SK-N-SH treated with all-trans-retinoic acid at 6 μM for 48 hours (cell line): Measurements from ENCODE around the gene QRFP.

Experiments
- ATAC-seq: fragments of 200-7000 bp; cut with Tn5 transposase; 3 replicates; pipeline ENCODE4 v1.9.1; 2020; ENCODE audit warnings: mild to moderate bottlenecking, moderate library complexity
- ARNTL ChIP-seq: fragments of 450-650 bp; formaldehyde crosslinking; IDR thresholded peaks from 2 replicates; pipeline ENCODE4 v1.5.0; 2020; ENCODE audit warnings: low read depth, mild to moderate bottlenecking, moderate library complexity, borderline replicate concordance
- CREB5 ChIP-seq: fragments of 250-450 bp; sonication (Bioruptor Pico); IDR thresholded peaks from 2 replicates; pipeline ENCODE4 v1.5.1; 2020; ENCODE audit warnings: low read depth, mild to moderate bottlenecking, moderate library complexity
- CSDC2 ChIP-seq: fragments of 250-450 bp; sonication (Bioruptor Pico); IDR thresholded peaks from 2 replicates; pipeline ENCODE4 v1.5.0; 2020; ENCODE audit warnings: mild to moderate bottlenecking, moderate library complexity
- ESRRG ChIP-seq: fragments of 250-450 bp; sonication (Bioruptor Pico); IDR thresholded peaks from 2 replicates; pipeline ENCODE4 v1.6.1; 2021; ENCODE audit warnings: mild to moderate bottlenecking
- GLIS3 ChIP-seq: fragments of 250-450 bp; sonication (Bioruptor Pico); IDR thresholded peaks from 2 replicates; pipeline ENCODE4 v1.5.0; 2020; ENCODE audit warnings: mild to moderate bottlenecking, moderate library complexity
- ISL1 ChIP-seq: fragments of 250-450 bp; sonication (Bioruptor Pico); IDR thresholded peaks from 2 replicates; pipeline ENCODE4 v2.1.2; 2022; ENCODE audit warnings: mild to moderate bottlenecking, moderate library complexity
- OSR1 ChIP-seq: fragments of 250-450 bp; sonication (Bioruptor Pico); IDR thresholded peaks from 2 replicates; pipeline ENCODE4 v1.8.0; 2022; ENCODE audit warnings: moderate library complexity, mild to moderate bottlenecking, inconsistent platforms
- POU6F1 ChIP-seq: fragments of 250-450 bp; sonication (Bioruptor Pico); IDR thresholded peaks from 2 replicates; pipeline ENCODE4 v1.8.0; 2021; ENCODE audit warnings: low read depth, mild to moderate bottlenecking, moderate library complexity, borderline replicate concordance
- TCF4 ChIP-seq: fragments of 250-450 bp; sonication (Bioruptor Pico); IDR thresholded peaks from 2 replicates; pipeline ENCODE4 v1.8.0; 2021; ENCODE audit warnings: mild to moderate bottlenecking, moderate library complexity, borderline replicate concordance
- TOX ChIP-seq: fragments of 250-450 bp; sonication (Bioruptor Pico); IDR thresholded peaks from 2 replicates; pipeline ENCODE4 v1.8.0; 2021; ENCODE audit warnings: mild to moderate bottlenecking, moderate library complexity, borderline replicate concordance
- ZNF8 ChIP-seq: fragments of 450-650 bp; formaldehyde crosslinking; IDR thresholded peaks from 2 replicates; pipeline ENCODE4 v1.5.0; 2020; ENCODE audit warnings: mild to moderate bottlenecking, moderate library complexity
- TF ChIP-seq, protein P1 (sequence below): fragments of 250-450 bp; sonication (Bioruptor Pico); IDR thresholded peaks from 2 replicates; pipeline ENCODE4 v1.5.1; 2021; ENCODE audit warnings: mild to moderate bottlenecking, moderate library complexity
- TF ChIP-seq, protein P2 (sequence below): fragments of 250-450 bp; sonication (Bioruptor Pico); IDR thresholded peaks from 2 replicates; pipeline ENCODE4 v1.5.0; 2020; ENCODE audit warnings: mild to moderate bottlenecking, moderate library complexity

Gene QRFP

DNA sequence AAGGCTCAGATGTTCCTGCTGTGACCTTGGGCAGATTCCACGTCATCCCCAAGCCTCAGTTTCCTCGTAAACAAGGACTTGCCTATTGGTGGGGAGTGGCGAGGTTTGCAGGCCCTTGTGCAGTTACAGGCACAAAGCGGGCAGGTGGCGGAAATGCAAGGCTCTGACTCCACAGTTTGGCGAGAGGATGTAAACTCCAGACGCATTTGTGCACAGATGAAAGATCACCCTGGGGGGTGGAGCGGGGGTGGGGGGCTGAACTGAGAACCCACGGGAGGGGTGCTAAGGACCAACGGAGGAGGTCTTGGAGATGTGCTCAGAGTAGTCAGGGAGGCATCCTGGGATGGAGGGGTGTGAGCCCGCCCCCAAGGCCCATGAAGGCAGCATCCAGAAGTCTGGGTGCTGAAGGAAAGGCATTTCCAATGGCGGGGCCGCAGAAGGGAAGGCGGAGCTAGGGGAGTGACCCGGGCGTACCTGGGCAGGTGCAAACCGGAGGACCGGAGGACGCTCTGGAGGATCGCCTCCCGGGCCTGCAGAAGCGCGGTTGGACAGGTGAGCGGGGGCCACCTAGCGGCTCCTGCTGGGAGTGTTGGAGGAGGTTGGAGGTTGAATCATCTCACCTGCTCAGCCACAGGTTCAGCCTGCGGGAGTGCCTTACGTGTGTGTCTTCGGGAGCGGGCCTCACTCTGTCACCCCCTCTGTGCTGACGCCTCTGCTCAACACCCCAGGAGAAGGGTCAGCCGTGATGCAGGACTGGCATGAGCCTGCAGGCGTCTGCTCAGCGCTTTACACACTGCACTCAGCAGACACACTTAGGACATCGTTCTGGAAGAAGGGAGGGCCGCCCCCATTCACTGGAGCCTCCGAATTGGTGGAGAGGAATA is 44.3 kb upstream of the QRFP start:
- TF ChIP-seq, protein P1, sequence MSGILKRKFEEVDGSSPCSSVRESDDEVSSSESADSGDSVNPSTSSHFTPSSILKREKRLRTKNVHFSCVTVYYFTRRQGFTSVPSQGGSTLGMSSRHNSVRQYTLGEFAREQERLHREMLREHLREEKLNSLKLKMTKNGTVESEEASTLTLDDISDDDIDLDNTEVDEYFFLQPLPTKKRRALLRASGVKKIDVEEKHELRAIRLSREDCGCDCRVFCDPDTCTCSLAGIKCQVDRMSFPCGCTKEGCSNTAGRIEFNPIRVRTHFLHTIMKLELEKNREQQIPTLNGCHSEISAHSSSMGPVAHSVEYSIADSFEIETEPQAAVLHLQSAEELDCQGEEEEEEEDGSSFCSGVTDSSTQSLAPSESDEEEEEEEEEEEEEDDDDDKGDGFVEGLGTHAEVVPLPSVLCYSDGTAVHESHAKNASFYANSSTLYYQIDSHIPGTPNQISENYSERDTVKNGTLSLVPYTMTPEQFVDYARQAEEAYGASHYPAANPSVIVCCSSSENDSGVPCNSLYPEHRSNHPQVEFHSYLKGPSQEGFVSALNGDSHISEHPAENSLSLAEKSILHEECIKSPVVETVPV (CRISPR knock-in tag) = no peak
- TF ChIP-seq, protein P2, sequence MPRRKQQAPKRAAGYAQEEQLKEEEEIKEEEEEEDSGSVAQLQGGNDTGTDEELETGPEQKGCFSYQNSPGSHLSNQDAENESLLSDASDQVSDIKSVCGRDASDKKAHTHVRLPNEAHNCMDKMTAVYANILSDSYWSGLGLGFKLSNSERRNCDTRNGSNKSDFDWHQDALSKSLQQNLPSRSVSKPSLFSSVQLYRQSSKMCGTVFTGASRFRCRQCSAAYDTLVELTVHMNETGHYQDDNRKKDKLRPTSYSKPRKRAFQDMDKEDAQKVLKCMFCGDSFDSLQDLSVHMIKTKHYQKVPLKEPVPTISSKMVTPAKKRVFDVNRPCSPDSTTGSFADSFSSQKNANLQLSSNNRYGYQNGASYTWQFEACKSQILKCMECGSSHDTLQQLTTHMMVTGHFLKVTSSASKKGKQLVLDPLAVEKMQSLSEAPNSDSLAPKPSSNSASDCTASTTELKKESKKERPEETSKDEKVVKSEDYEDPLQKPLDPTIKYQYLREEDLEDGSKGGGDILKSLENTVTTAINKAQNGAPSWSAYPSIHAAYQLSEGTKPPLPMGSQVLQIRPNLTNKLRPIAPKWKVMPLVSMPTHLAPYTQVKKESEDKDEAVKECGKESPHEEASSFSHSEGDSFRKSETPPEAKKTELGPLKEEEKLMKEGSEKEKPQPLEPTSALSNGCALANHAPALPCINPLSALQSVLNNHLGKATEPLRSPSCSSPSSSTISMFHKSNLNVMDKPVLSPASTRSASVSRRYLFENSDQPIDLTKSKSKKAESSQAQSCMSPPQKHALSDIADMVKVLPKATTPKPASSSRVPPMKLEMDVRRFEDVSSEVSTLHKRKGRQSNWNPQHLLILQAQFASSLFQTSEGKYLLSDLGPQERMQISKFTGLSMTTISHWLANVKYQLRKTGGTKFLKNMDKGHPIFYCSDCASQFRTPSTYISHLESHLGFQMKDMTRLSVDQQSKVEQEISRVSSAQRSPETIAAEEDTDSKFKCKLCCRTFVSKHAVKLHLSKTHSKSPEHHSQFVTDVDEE (CRISPR knock-in tag) = no peak
- TF ChIP-seq OSR1 (CRISPR knock-in tag) (no peak), TCF4 (CRISPR knock-in tag) (no peak)
- peak; percentile 81 for ATAC-seq

DNA sequence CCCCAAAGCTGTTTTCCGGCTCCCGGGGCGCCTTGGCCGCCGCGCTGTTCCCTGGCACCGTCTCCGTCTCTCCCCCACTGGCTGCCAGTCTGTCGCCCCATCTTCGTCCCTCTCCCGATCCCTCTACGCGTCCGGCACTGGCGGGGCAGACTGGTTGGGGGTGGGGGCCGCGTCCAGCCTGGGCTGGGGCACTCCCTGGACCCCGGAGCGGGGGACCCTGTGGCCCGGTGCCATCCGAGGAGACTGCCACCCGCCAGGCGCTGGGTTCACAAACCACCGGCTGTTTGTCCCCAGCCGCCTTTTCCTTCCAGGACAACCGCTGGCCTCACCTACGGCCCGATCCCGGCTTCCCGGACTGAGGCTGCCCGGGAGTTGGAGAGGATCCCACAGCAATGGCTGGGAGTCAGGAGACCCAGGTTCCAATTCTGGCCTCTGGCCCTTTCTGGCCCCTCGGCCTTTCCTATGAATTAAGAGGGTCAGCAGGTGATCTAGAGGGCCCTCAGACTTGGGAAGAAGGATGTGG is 43.5 kb upstream of the QRFP start:
- ATAC-seq = no peak
- TF ChIP-seq, protein P1 (CRISPR knock-in tag) = no peak
- TF ChIP-seq ZNF8 (CRISPR knock-in tag) = no peak
- TF ChIP-seq TCF4 (CRISPR knock-in tag) = no peak
- no peak for TF ChIP-seq CSDC2 (CRISPR knock-in tag)
- no peak for TF ChIP-seq ESRRG (CRISPR knock-in tag)

DNA sequence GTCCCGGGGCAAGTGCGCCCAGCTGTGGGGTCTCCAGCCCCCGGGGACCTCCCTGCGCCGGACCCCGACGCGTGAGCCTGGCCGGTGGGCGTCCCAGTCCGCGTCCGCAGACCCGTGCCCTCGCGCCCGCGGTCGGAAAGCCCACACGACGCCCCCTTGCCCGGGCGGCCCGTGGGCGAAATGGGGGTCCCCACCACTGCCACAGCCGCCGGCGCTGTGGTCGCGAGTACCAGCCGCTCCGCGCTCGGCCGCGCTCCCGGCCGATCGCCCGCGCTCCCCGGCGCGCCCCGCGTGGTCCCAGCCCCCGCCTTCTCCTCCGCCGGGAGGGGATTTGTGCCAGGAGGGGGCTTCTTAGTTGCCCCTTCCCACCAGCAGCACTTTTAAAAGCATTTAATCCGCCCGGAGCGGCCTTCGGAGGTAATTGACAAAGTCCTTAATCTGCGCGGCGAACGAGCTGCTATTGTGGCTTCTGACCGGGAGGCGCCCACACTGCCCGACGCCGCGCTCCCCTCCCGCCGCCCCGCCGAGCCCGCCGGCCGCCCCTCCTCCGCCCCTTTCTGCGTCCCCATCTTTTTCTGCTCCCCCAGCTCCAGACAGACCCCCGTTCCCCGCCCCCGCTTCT is 42.9 kb upstream of the QRFP start:
- ATAC-seq = 0 out of 3 replicates have a peak, but pooled peaks have one; percentile 14
- TF ChIP-seq ISL1 = no peak
- no peak for TF ChIP-seq ESRRG (CRISPR knock-in tag)
- TF ChIP-seq CSDC2 (CRISPR knock-in tag) = no peak
- TF ChIP-seq POU6F1 (CRISPR knock-in tag) = no peak
- TF ChIP-seq, protein P2 (CRISPR knock-in tag) = no peak

DNA sequence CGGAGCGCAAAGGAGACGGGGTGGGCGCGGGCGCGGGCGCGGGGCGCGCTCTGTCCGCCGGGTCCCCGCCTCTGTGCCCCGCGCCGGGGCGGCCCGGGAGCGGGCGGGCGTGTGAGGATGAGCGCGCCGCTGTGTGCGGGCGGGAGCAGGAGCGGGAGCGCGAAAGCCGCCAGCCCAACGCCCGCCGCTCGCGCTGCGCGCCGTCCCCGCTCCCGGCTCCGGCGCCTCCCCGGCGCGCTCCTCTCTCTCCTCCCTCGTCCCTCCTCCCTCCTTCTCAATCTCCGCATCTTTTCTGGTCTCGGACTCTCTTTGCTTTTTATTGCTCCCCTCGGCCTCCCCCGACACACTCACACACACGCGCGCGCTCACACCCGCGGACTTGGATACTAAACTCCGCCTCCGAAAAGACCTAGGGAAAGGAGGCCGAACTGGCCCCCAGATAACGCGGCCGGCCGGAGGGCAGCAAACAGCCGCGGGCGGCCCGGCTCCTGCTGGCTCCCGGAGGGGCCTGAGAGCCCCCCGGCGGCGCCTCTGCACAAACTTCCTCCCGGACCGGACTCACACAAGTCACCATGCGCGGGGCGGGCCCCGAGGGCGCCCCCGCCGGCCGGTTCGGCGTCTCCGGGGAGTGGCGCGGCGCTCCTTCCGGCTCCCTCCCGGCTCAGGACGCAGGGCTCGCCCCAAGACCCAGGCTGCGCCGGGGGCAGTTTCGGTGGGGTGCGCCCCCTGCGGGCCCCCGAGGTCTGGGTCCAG is 42.2 kb upstream of the QRFP start, which contains the start of gene FIBCD1:
Gene FIBCD1, minus strand, starts transcription at position 596 of the 753 bp plus-strand sequence. CDS start 640 bp downstream, outside the sequence.
- ATAC-seq = peak; percentile 20; the same call in 2 of the 3 replicates
- TF ChIP-seq CSDC2 (CRISPR knock-in tag) = no peak
- TF ChIP-seq TOX (CRISPR knock-in tag) = no peak
- TF ChIP-seq, protein P2 (CRISPR knock-in tag) = no peak
- TF ChIP-seq ARNTL (CRISPR knock-in tag) = no peak
- no peak for TF ChIP-seq GLIS3 (CRISPR knock-in tag)
- TF ChIP-seq ISL1 = no peak
- TF ChIP-seq CREB5 (CRISPR knock-in tag) = no peak
- TF ChIP-seq ESRRG (CRISPR knock-in tag) = no peak
